8988T (cell line): ENCODE data around the gene DIDO1.

Source experiments
- DNase-seq: peaks from one replicate; pipeline ENCODE4 v3.0.0; 2011

DIDO1 gene

GRCh38 chr20:62829231-62830230, 96.8 kb downstream of the DIDO1 start:
- no peak for DNase-seq

- DNase-seq: no peak
Observed at GRCh38 chr20:62828511-62829230, 97.6 kb downstream of the DIDO1 start.

DNA sequence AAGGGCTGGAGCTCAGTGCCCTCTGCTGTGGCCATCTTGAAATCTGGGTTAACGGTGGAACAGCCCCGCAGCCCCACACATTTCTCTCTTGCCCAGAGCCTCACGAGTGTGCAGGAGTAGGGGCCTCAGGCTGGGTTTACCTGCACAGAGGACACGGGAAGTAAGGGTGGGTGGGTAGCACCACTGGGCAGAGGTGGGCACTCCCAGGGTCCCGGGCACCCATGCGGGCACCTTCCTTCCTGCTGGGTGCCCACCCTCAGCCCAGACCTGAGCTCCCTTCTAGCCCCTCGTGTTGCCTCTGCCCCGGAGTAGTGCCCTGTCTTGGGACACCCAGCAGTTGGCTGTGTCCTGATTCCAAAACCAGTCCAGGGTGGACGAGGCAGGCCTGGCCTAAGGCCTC, 98.3 kb downstream of the DIDO1 start:
- DNase-seq: no peak
